Liver (tissue), 9 donors: ENCODE results near the gene SBF2. TPM values are rescaled to one million over a fixed set of nuclear protein-coding genes. Genes with fewer than 3 reads are reported as not detected.

Experiments
- DNase-seq: peaks from one replicate; pipeline ENCODE4 v3.0.0-alpha.2; 2017; ENCODE audit warnings: low spot score
- H3K27ac ChIP-seq, 2 donors: one replicate each; pipeline ENCODE4 v1.7.0; 2013; ENCODE audit warnings: inconsistent platforms in 2 of 2, low read length in 2 of 2, control low read depth in 1 of 2, low read depth in 1 of 2, mild to moderate bottlenecking in 1 of 2
- H3K27me3 ChIP-seq, 4 donors: one replicate each; pipeline versions ENCODE4 v1.6.1 to v1.7.0; 2013; ENCODE audit warnings: low read length in 3 of 4, inconsistent platforms in 1 of 4, mild to moderate bottlenecking in 1 of 4, moderate library complexity in 1 of 4; ENCODE audit not compliant: control insufficient read depth in 4 of 4, insufficient read depth in 4 of 4
- H3K36me3 ChIP-seq, 4 donors: one replicate each; pipeline versions ENCODE4 v1.6.1 to v1.7.0; 2013; ENCODE audit warnings: low read length in 3 of 4, mild to moderate bottlenecking in 3 of 4, low read depth in 1 of 4, moderate library complexity in 1 of 4; ENCODE audit not compliant: control insufficient read depth in 4 of 4, insufficient read depth in 3 of 4
- H3K4me1 ChIP-seq, 4 donors: one replicate each; pipeline versions ENCODE4 v1.6.1 to v1.7.0; 2013; ENCODE audit warnings: low read length in 3 of 4, mild to moderate bottlenecking in 3 of 4, moderate library complexity in 1 of 4; ENCODE audit not compliant: control insufficient read depth in 4 of 4, insufficient read depth in 4 of 4
- H3K4me3 ChIP-seq, 3 donors: one replicate each; pipeline versions ENCODE4 v1.6.1 to v1.7.0; 2013; ENCODE audit warnings: low read length in 3 of 3, control low read depth in 1 of 3, low read depth in 1 of 3, mild to moderate bottlenecking in 1 of 3
- H3K9ac ChIP-seq, 2 donors: one replicate each; pipeline ENCODE4 v1.7.0; 2013; ENCODE audit warnings: low read length in 2 of 2, mild to moderate bottlenecking in 2 of 2, moderate library complexity in 2 of 2, control low read depth in 1 of 2, low read depth in 1 of 2
- H3K9me3 ChIP-seq, 4 donors: one replicate each; pipeline versions ENCODE4 v1.6.1 to v1.7.0; 2013; ENCODE audit warnings: low read length in 3 of 4; ENCODE audit not compliant: control insufficient read depth in 4 of 4
- EGR1 ChIP-seq, 2 donors: IDR thresholded peaks; 2 replicates each; pipeline ENCODE4 v1.6.1; 2016 to 2018; ENCODE audit warnings: antibody characterized with exemption in 2 of 2, low read depth in 2 of 2
- FOXA1 ChIP-seq: IDR thresholded peaks from 2 replicates; pipeline ENCODE4 v1.6.1; 2016; ENCODE audit warnings: antibody characterized with exemption
- GABPA ChIP-seq, 2 donors: IDR thresholded peaks in 1 of 2; conservative IDR thresholded peaks in 1 of 2; 2 replicates each; pipeline ENCODE4 v1.6.1; 2016; ENCODE audit warnings: antibody characterized with exemption in 2 of 2, mild to moderate bottlenecking in 1 of 2, moderate library complexity in 1 of 2
- HNF4A ChIP-seq, 2 donors: conservative IDR thresholded peaks; 2 replicates each; pipeline ENCODE4 v1.6.1; 2016; ENCODE audit warnings: antibody characterized with exemption in 2 of 2, mild to moderate bottlenecking in 2 of 2
- JUND ChIP-seq, 2 donors: IDR thresholded peaks; 2 replicates each; pipeline ENCODE4 v1.6.1; 2016; ENCODE audit warnings: antibody characterized with exemption in 2 of 2
- NR2F2 ChIP-seq: IDR thresholded peaks from 2 replicates; pipeline ENCODE4 v1.6.1; 2016; ENCODE audit warnings: antibody characterized with exemption
- RAD21 ChIP-seq, 2 donors: IDR thresholded peaks; 2 replicates each; pipeline ENCODE4 v1.6.1; 2016; ENCODE audit warnings: antibody characterized with exemption in 2 of 2, mild to moderate bottlenecking in 2 of 2
- RXRA ChIP-seq, 2 donors: IDR thresholded peaks; 2 replicates each; pipeline ENCODE4 v1.6.1; 2017 to 2018; ENCODE audit warnings: antibody characterized with exemption in 2 of 2, mild to moderate bottlenecking in 1 of 2
- SP1 ChIP-seq: IDR thresholded peaks from 2 replicates; pipeline ENCODE4 v1.6.1; 2018; ENCODE audit warnings: antibody characterized with exemption, mild to moderate bottlenecking
- TAF1 ChIP-seq: conservative IDR thresholded peaks from 2 replicates; pipeline ENCODE4 v1.6.1; 2016; ENCODE audit warnings: antibody characterized with exemption, mild to moderate bottlenecking
- WGBS: extraction: QIAGEN DNeasy Blood & Tissue Kit; methylation state at CpG from one replicate; pipeline ENCODE4 v1.1.7; 2013; 5-methylcytosine and 5-hydroxymethylcytosine counted together
- polyA plus RNA-seq, 2 donors: library from polyadenylated mRNA; stranded (reverse) in 1 of 2; unstranded in 1 of 2; fragments of 200-250 nt in 1 of 2; fragments of >200 nt in 1 of 2; fragmentation: Nextera tagmentation in 1 of 2; extraction: Ambion mirVana in 1 of 2; gene quantifications; one replicate each; pipeline versions ENCODE4 v1.2.1 to v1.2.3, GENCODE V29; 2013 to 2015
- total RNA-seq, 2 donors: library from RNA; depleted of rRNA; stranded (reverse); fragments of >200 nt; gene quantifications; one replicate each; pipeline ENCODE4 v1.2.3, GENCODE V29; 2014
- TF ChIP-seq, protein P1 (sequence below): IDR thresholded peaks from 2 replicates; pipeline ENCODE4 v1.6.1; 2016; ENCODE audit warnings: antibody characterized with exemption, mild to moderate bottlenecking
- TF ChIP-seq, protein P2 (sequence below): IDR thresholded peaks from 2 replicates; pipeline ENCODE4 v1.6.1; 2016; ENCODE audit warnings: antibody characterized with exemption
- TF ChIP-seq, protein P3 (sequence below): fragments of 150-350 bp; IDR thresholded peaks from 2 replicates; pipeline ENCODE4 v1.5.1; 2017; ENCODE audit warnings: improper control_type of control experiment, low read depth, low read length; ENCODE audit not compliant: missing input control
- TF ChIP-seq, protein P4 (sequence below): IDR thresholded peaks from 2 replicates; pipeline ENCODE4 v1.6.1; 2016; ENCODE audit warnings: antibody characterized with exemption
- donor health status: healthy.
- donor health status: healthy.
- donor health status: healthy.
- donor health status: healthy.
- donor health status: healthy.

SBF2 gene
- total and polyA plus RNA-seq, 4 donors = 7.5 to 31.3 (median 14.7) TPM

DNA sequence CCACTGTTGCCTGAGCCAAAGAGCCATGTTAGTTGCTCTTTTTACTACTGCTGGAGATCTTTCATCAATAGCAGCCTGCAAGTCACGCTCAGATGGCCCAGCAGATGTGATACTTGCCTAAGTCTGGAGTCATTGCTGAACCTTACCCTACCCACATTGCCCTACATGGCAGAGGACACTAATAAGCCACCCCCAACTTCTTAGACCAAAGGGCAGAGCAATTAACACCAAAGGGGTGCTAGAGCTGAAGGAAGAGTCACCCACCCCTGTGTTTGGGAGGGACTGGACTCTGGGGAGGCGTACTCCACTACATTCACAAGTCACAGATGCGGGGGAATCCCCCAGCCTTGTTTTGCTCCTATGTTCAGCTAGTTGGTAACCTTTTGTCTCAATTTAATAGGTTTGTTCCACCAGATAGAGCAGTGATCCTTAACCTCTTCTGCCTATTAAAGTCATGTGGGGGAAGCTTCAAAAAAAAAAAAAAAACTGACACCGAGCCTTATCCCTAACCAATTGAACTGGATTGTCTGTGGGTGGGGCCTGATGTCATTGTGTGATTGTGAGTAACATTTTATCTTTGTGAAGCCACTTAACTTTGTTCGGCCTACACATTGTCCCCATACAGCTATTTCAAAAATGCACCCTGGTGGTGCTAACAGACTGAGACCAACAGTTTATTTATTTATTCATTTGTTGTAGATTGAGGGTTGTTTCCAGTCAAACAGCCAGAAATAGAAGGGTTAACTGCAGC, 23.9 kb upstream of the SBF2 start:
- no peak for DNase-seq
- H3K9ac ChIP-seq = no peak overlapping the region
- H3K27me3 ChIP-seq = no peaks in the 10 kb centered on the region
- TF ChIP-seq FOXA1 (no peak), JUND (IDR thresholded peaks at IDR 0.05) (no peak), HNF4A (conservative IDR thresholded peaks at IDR 0.05) (no peak), EGR1 (IDR thresholded peaks at IDR 0.05; ENCODE audit: low read depth in 2 of 2) (no peak), TAF1 (no peak), RXRA (IDR thresholded peaks at IDR 0.05) (no peak), GABPA (IDR thresholded peaks at IDR 0.05 in 1 of 2, conservative IDR thresholded peaks at IDR 0.05 in 1 of 2) (no peak), SP1 (no peak), NR2F2 (no peak), RAD21 (IDR thresholded peaks at IDR 0.05) (no peak)
- TF ChIP-seq, protein P1, sequence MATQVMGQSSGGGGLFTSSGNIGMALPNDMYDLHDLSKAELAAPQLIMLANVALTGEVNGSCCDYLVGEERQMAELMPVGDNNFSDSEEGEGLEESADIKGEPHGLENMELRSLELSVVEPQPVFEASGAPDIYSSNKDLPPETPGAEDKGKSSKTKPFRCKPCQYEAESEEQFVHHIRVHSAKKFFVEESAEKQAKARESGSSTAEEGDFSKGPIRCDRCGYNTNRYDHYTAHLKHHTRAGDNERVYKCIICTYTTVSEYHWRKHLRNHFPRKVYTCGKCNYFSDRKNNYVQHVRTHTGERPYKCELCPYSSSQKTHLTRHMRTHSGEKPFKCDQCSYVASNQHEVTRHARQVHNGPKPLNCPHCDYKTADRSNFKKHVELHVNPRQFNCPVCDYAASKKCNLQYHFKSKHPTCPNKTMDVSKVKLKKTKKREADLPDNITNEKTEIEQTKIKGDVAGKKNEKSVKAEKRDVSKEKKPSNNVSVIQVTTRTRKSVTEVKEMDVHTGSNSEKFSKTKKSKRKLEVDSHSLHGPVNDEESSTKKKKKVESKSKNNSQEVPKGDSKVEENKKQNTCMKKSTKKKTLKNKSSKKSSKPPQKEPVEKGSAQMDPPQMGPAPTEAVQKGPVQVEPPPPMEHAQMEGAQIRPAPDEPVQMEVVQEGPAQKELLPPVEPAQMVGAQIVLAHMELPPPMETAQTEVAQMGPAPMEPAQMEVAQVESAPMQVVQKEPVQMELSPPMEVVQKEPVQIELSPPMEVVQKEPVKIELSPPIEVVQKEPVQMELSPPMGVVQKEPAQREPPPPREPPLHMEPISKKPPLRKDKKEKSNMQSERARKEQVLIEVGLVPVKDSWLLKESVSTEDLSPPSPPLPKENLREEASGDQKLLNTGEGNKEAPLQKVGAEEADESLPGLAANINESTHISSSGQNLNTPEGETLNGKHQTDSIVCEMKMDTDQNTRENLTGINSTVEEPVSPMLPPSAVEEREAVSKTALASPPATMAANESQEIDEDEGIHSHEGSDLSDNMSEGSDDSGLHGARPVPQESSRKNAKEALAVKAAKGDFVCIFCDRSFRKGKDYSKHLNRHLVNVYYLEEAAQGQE = no peak
- TF ChIP-seq, protein P2, sequence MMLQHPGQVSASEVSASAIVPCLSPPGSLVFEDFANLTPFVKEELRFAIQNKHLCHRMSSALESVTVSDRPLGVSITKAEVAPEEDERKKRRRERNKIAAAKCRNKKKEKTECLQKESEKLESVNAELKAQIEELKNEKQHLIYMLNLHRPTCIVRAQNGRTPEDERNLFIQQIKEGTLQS = no peak
- TF ChIP-seq, protein P3, sequence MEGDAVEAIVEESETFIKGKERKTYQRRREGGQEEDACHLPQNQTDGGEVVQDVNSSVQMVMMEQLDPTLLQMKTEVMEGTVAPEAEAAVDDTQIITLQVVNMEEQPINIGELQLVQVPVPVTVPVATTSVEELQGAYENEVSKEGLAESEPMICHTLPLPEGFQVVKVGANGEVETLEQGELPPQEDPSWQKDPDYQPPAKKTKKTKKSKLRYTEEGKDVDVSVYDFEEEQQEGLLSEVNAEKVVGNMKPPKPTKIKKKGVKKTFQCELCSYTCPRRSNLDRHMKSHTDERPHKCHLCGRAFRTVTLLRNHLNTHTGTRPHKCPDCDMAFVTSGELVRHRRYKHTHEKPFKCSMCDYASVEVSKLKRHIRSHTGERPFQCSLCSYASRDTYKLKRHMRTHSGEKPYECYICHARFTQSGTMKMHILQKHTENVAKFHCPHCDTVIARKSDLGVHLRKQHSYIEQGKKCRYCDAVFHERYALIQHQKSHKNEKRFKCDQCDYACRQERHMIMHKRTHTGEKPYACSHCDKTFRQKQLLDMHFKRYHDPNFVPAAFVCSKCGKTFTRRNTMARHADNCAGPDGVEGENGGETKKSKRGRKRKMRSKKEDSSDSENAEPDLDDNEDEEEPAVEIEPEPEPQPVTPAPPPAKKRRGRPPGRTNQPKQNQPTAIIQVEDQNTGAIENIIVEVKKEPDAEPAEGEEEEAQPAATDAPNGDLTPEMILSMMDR = no peak
- TF ChIP-seq, protein P4, sequence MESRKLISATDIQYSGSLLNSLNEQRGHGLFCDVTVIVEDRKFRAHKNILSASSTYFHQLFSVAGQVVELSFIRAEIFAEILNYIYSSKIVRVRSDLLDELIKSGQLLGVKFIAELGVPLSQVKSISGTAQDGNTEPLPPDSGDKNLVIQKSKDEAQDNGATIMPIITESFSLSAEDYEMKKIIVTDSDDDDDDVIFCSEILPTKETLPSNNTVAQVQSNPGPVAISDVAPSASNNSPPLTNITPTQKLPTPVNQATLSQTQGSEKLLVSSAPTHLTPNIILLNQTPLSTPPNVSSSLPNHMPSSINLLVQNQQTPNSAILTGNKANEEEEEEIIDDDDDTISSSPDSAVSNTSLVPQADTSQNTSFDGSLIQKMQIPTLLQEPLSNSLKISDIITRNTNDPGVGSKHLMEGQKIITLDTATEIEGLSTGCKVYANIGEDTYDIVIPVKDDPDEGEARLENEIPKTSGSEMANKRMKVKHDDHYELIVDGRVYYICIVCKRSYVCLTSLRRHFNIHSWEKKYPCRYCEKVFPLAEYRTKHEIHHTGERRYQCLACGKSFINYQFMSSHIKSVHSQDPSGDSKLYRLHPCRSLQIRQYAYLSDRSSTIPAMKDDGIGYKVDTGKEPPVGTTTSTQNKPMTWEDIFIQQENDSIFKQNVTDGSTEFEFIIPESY = no peak
- H3K9me3 ChIP-seq = no peaks in the 10 kb centered on the region
- no peak overlapping the region for H3K4me3 ChIP-seq
- 89% methylated on average over 5 of the region's 5 CpGs for WGBS
- H3K36me3 ChIP-seq = no peaks in the 10 kb centered on the region
- H3K27ac ChIP-seq = no peak overlapping the region
- peaks cover 0 to 5% (median 4%) of the 10 kb centered on the region in 4 donors for H3K4me1 ChIP-seq
